ENCODE results near the gene AUH. TPM values are rescaled to one million over a fixed set of nuclear protein-coding genes. Genes with fewer than 3 reads are reported as not detected.

AUH gene
- total RNA-seq, 1 donor from 2014 or later = 9.8 TPM

- Mint-ChIP-seq H3K9me3 (ENCODE audit: unreplicated experiment) (no peaks in the 10 kb centered on the region), H3K36me3 (ENCODE audit: low read depth, unreplicated experiment) (no peaks in the 10 kb centered on the region), H3K4me1 (ENCODE audit: low read depth, unreplicated experiment) (no peaks in the 10 kb centered on the region), H3K27ac (ENCODE audit: unreplicated experiment) (no peak overlapping the region), H3K27me3 (ENCODE audit: low read depth, unreplicated experiment) (no peaks in the 10 kb centered on the region), H3K4me3 (ENCODE audit: unreplicated experiment) (no peak overlapping the region)
- H3K9ac ChIP-seq (ENCODE audit: low read length) = no peak overlapping the region
- H3K4me3 ChIP-seq (ENCODE audit: insufficient read depth, low read depth, low read length) = no peak overlapping the region
- no peak for DNase-seq (ENCODE audit: low read depth)
- H3K36me3 ChIP-seq (ENCODE audit: insufficient read depth, low read length) = no peaks in the 10 kb centered on the region
- H4K20me1 ChIP-seq (ENCODE audit: insufficient read depth, low read length) = no peaks in the 10 kb centered on the region
- TF ChIP-seq, protein P1, sequence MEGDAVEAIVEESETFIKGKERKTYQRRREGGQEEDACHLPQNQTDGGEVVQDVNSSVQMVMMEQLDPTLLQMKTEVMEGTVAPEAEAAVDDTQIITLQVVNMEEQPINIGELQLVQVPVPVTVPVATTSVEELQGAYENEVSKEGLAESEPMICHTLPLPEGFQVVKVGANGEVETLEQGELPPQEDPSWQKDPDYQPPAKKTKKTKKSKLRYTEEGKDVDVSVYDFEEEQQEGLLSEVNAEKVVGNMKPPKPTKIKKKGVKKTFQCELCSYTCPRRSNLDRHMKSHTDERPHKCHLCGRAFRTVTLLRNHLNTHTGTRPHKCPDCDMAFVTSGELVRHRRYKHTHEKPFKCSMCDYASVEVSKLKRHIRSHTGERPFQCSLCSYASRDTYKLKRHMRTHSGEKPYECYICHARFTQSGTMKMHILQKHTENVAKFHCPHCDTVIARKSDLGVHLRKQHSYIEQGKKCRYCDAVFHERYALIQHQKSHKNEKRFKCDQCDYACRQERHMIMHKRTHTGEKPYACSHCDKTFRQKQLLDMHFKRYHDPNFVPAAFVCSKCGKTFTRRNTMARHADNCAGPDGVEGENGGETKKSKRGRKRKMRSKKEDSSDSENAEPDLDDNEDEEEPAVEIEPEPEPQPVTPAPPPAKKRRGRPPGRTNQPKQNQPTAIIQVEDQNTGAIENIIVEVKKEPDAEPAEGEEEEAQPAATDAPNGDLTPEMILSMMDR (IDR thresholded peaks at IDR 0.05; ENCODE audit: insufficient read depth, low read depth, low read length) = no peak
- no peak for TF ChIP-seq EZH2 (IDR thresholded peaks at IDR 0.05; ENCODE audit: insufficient read depth, low read length)
- no peak overlapping the region for H3K4me2 ChIP-seq (ENCODE audit: low read length)
- no peaks in the 10 kb centered on the region for H3K9me3 ChIP-seq (ENCODE audit: insufficient read depth, low read depth, low read length)
- no peak for FAIRE-seq
- H3K4me1 ChIP-seq (ENCODE audit: insufficient read depth, low read length) = no peaks in the 10 kb centered on the region
- H2AFZ ChIP-seq (ENCODE audit: low read depth, low read length) = no peak overlapping the region
- H3K79me2 ChIP-seq (ENCODE audit: insufficient read depth, low read length) = peaks cover 7% of the 10 kb centered on the region
- H3K27ac ChIP-seq (ENCODE audit: low read depth, low read length) = no peak overlapping the region
- H3K27me3 ChIP-seq (ENCODE audit: insufficient read depth, low read length) = no peaks in the 10 kb centered on the region
Measured at GRCh38 chr9:91348191-91348807, 13.4 kb downstream of the AUH start.

- Histone ChIP-seq H2AFZ (ENCODE audit: low read depth, low read length) (no peak overlapping the region), H3K4me3 (ENCODE audit: insufficient read depth, low read depth, low read length) (no peak overlapping the region), H3K4me1 (ENCODE audit: insufficient read depth, low read length) (no peaks in the 10 kb centered on the region), H3K27me3 (ENCODE audit: insufficient read depth, low read length) (no peaks in the 10 kb centered on the region), H3K4me2 (ENCODE audit: low read length) (no peak overlapping the region), H3K9me3 (ENCODE audit: insufficient read depth, low read depth, low read length) (no peaks in the 10 kb centered on the region), H3K36me3 (ENCODE audit: insufficient read depth, low read length) (no peaks in the 10 kb centered on the region), H4K20me1 (ENCODE audit: insufficient read depth, low read length) (no peaks in the 10 kb centered on the region), H3K9ac (ENCODE audit: low read length) (no peak overlapping the region), H3K27ac (ENCODE audit: low read depth, low read length) (no peak overlapping the region), H3K79me2 (ENCODE audit: insufficient read depth, low read length) (peaks cover 7% of the 10 kb centered on the region)
- no peak for DNase-seq (ENCODE audit: low read depth)
- no peak overlapping the region for H3K4me3 Mint-ChIP-seq (ENCODE audit: unreplicated experiment)
- H3K36me3 Mint-ChIP-seq (ENCODE audit: low read depth, unreplicated experiment) = peaks cover 6% of the 10 kb centered on the region
- no peak for FAIRE-seq
- no peak for TF ChIP-seq EZH2 (IDR thresholded peaks at IDR 0.05; ENCODE audit: insufficient read depth, low read length)
- TF ChIP-seq, protein P1 (IDR thresholded peaks at IDR 0.05; ENCODE audit: insufficient read depth, low read depth, low read length) = no peak
- no peaks in the 10 kb centered on the region for H3K4me1 Mint-ChIP-seq (ENCODE audit: low read depth, unreplicated experiment)
- H3K27me3 Mint-ChIP-seq (ENCODE audit: low read depth, unreplicated experiment) = no peaks in the 10 kb centered on the region
- no peak overlapping the region for H3K27ac Mint-ChIP-seq (ENCODE audit: unreplicated experiment)
- no peaks in the 10 kb centered on the region for H3K9me3 Mint-ChIP-seq (ENCODE audit: unreplicated experiment)
Measured at GRCh38 chr9:91347377-91347776, 14.3 kb downstream of the AUH start.

DNA sequence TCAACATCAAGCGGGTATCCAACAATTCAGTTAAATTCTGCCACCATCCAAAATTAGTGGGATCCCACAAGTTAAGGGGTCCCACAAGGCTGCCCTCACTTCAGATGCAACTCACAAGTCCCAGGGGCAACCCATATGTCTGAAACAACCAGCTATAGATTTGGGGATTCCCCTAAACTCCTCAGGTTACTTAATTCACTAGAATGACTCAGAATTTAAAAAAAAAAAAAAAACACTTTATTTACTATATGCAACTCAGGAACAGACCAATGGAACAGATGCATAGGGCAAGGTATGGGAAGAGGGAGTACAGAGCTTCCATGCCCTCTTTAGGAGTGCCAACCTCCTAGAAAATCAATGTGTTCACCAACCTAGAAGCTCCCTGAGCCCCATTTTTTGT lies 15.1 kb downstream of the AUH start:
- no peaks in the 10 kb centered on the region for H3K9me3 ChIP-seq (ENCODE audit: insufficient read depth, low read depth, low read length)
- H3K9ac ChIP-seq (ENCODE audit: low read length) = no peak overlapping the region
- no peak overlapping the region for H3K27ac Mint-ChIP-seq (ENCODE audit: unreplicated experiment)
- no peaks in the 10 kb centered on the region for H3K27me3 ChIP-seq (ENCODE audit: insufficient read depth, low read length)
- H3K4me2 ChIP-seq (ENCODE audit: low read length) = no peak overlapping the region
- no peaks in the 10 kb centered on the region for H4K20me1 ChIP-seq (ENCODE audit: insufficient read depth, low read length)
- no peaks in the 10 kb centered on the region for H3K36me3 ChIP-seq (ENCODE audit: insufficient read depth, low read length)
- H2AFZ ChIP-seq (ENCODE audit: low read depth, low read length) = no peak overlapping the region
- no peak for TF ChIP-seq EZH2 (IDR thresholded peaks at IDR 0.05; ENCODE audit: insufficient read depth, low read length)
- TF ChIP-seq, protein P1 (IDR thresholded peaks at IDR 0.05; ENCODE audit: insufficient read depth, low read depth, low read length) = no peak
- H3K4me1 Mint-ChIP-seq (ENCODE audit: low read depth, unreplicated experiment) = no peaks in the 10 kb centered on the region
- H3K36me3 Mint-ChIP-seq (ENCODE audit: low read depth, unreplicated experiment) = peaks cover 12% of the 10 kb centered on the region
- no peaks in the 10 kb centered on the region for H3K9me3 Mint-ChIP-seq (ENCODE audit: unreplicated experiment)
- peaks cover 7% of the 10 kb centered on the region for H3K79me2 ChIP-seq (ENCODE audit: insufficient read depth, low read length)
- no peak for DNase-seq (ENCODE audit: low read depth)
- no peak for FAIRE-seq
- no peaks in the 10 kb centered on the region for H3K27me3 Mint-ChIP-seq (ENCODE audit: low read depth, unreplicated experiment)
- H3K4me3 ChIP-seq (ENCODE audit: insufficient read depth, low read depth, low read length) = no peak overlapping the region
- H3K4me3 Mint-ChIP-seq (ENCODE audit: unreplicated experiment) = no peak overlapping the region
- H3K27ac ChIP-seq (ENCODE audit: low read depth, low read length) = no peak overlapping the region
- no peaks in the 10 kb centered on the region for H3K4me1 ChIP-seq (ENCODE audit: insufficient read depth, low read length)
